SK-N-SH (cell line): ENCODE data around the gene TRPM1. TPM values are rescaled to one million over a fixed set of nuclear protein-coding genes. Genes with fewer than 3 reads are reported as not detected.

Source experiments
- CTCF ChIA-PET: fragments of 300-600, 350-600 bp; formaldehyde crosslinking; extraction: SDS; loops from one replicate; lab custom pipeline; 2021; lab: Yijun Ruan, JAX
- POLR2A ChIA-PET: fragments of 350-600 bp; sonication (Branson Sonifier 250); formaldehyde crosslinking; extraction: SDS; loops from one replicate; lab custom pipeline; 2020; ENCODE audit warnings: antibody characterized with exemption, inconsistent platforms; lab: Yijun Ruan, JAX
- DNase-seq: peaks from one replicate; pipeline ENCODE4 v3.0.0; 2012
- H2AFZ ChIP-seq: fragments of 200-600 bp; sonication (generic); 2 replicates; pipeline ENCODE4 v1.8.1; 2016; ENCODE audit warnings: antibody characterized with exemption, mild to moderate bottlenecking, low read depth
- H3F3A ChIP-seq: fragments of 200-600 bp; sonication (generic); replicated peaks from 2 replicates; pipeline ENCODE3; 2016; ENCODE audit warnings: antibody characterized with exemption, mild to moderate bottlenecking; ENCODE audit not compliant: insufficient read depth
- H3K27ac ChIP-seq, 2 experiments: fragments of 200-500 bp in 1 of 2; fragments of 200-600 bp in 1 of 2; sonication (Bioruptor generic) in 1 of 2; sonication (generic), shearing (Covaris generic) in 1 of 2; 2 replicates each; pipeline versions ENCODE4 v1.5.1 to v1.6.1; 2014 to 2016; ENCODE audit warnings: low read depth in 2 of 2, inconsistent platforms in 1 of 2, low read length in 1 of 2, mild to moderate bottlenecking in 1 of 2, mixed read lengths in 1 of 2
- H3K27me3 ChIP-seq: fragments of 200-600 bp; sonication (generic), shearing (Covaris generic); 2 replicates; pipeline ENCODE4 v1.6.1; 2016; ENCODE audit warnings: mixed run types; ENCODE audit not compliant: insufficient read depth
- H3K36me3 ChIP-seq, 2 experiments: fragments of 200-500 bp in 1 of 2; fragments of 200-600 bp in 1 of 2; sonication (Bioruptor generic) in 1 of 2; sonication (generic) in 1 of 2; replicated peaks in 1 of 2; 2 replicates each; pipeline versions ENCODE3 to v1.5.1; 2014 to 2016; ENCODE audit warnings: low read length in 1 of 2, mild to moderate bottlenecking in 1 of 2; ENCODE audit not compliant: insufficient read depth in 2 of 2, control insufficient read depth in 1 of 2
- H3K4me1 ChIP-seq, 2 experiments: fragments of 200-500 bp in 1 of 2; fragments of 200-600 bp in 1 of 2; sonication (Bioruptor generic) in 1 of 2; sonication (generic), shearing (Covaris generic) in 1 of 2; 2 replicates each; pipeline versions ENCODE4 v1.5.1 to v1.6.1; 2014 to 2016; ENCODE audit warnings: low read depth in 1 of 2, low read length in 1 of 2, mixed run types in 1 of 2; ENCODE audit not compliant: insufficient read depth in 2 of 2, control insufficient read depth in 1 of 2
- H3K4me2 ChIP-seq: fragments of 200-600 bp; sonication (generic), shearing (Covaris generic); 2 replicates; pipeline ENCODE4 v1.6.1; 2017; ENCODE audit warnings: mixed run types
- H3K4me3 ChIP-seq, 2 experiments: fragments of 200-500 bp in 1 of 2; fragments of 200-600 bp in 1 of 2; sonication (Bioruptor generic) in 1 of 2; sonication (generic), shearing (Covaris generic) in 1 of 2; 2 replicates each; pipeline versions ENCODE4 v1.5.1 to v1.8.1; 2014 to 2016; ENCODE audit warnings: low read depth in 2 of 2, inconsistent platforms in 1 of 2, low read length in 1 of 2, mild to moderate bottlenecking in 1 of 2, mixed read lengths in 1 of 2, moderate library complexity in 1 of 2
- H3K79me2 ChIP-seq: fragments of 200-600 bp; sonication (generic); 2 replicates; pipeline ENCODE4 v1.8.1; 2017; ENCODE audit warnings: mild to moderate bottlenecking; ENCODE audit not compliant: insufficient read depth
- H3K9ac ChIP-seq: fragments of 200-600 bp; sonication (generic); 2 replicates; pipeline ENCODE4 v1.6.1; 2017; ENCODE audit warnings: mixed run types
- H3K9me2 ChIP-seq: fragments of 200-600 bp; sonication (generic); 2 replicates; pipeline ENCODE4 v1.6.1; 2017; ENCODE audit warnings: mixed run types
- H3K9me3 ChIP-seq: fragments of 200-600 bp; sonication (generic); 2 replicates; pipeline ENCODE4 v1.6.1; 2017; ENCODE audit warnings: mixed run types, mild to moderate bottlenecking, moderate library complexity
- H4K20me1 ChIP-seq: fragments of 200-600 bp; sonication (generic); 2 replicates; pipeline ENCODE4 v1.6.1; 2017; ENCODE audit warnings: mild to moderate bottlenecking, mixed run types; ENCODE audit not compliant: insufficient read depth
- CHD2 ChIP-seq: fragments of 150-350 bp; IDR thresholded peaks from 2 replicates; pipeline ENCODE4 v1.6.1; 2018; ENCODE audit warnings: low read length; ENCODE audit not compliant: partially characterized antibody
- CTCF ChIP-seq: fragments of 200-600 bp; sonication (generic); IDR thresholded peaks from 2 replicates; pipeline ENCODE4 v1.6.1; 2017; ENCODE audit warnings: antibody characterized with exemption, mild to moderate bottlenecking, moderate library complexity
- ELF1 ChIP-seq: IDR thresholded peaks from 2 replicates; pipeline ENCODE4 v1.4.0; 2012
- FOXJ3 ChIP-seq: sonication (generic); formaldehyde crosslinking; IDR thresholded peaks from 2 replicates; pipeline ENCODE4 v1.5.1; 2020; ENCODE audit warnings: mild to moderate bottlenecking, missing genetic modification reagents
- GABPA ChIP-seq: IDR thresholded peaks from 2 replicates; pipeline ENCODE4 v1.4.0; 2012; ENCODE audit warnings: low read depth, mild to moderate bottlenecking
- GATA2 ChIP-seq: sonication (generic); formaldehyde crosslinking; IDR thresholded peaks from 2 replicates; pipeline ENCODE4 v1.5.0; 2020; ENCODE audit warnings: mild to moderate bottlenecking, missing genetic modification reagents
- IRF3 ChIP-seq: fragments of 150-350 bp; IDR thresholded peaks from 2 replicates; pipeline ENCODE4 v1.6.1; 2016; ENCODE audit warnings: mild to moderate bottlenecking, low read depth, low read length
- JUND ChIP-seq: IDR thresholded peaks from 2 replicates; pipeline ENCODE4 v1.4.0; 2012
- MAX ChIP-seq: IDR thresholded peaks from 2 replicates; pipeline ENCODE4 v1.4.0; 2012; ENCODE audit warnings: low read depth
- MEF2A ChIP-seq: IDR thresholded peaks from 2 replicates; pipeline ENCODE4 v1.4.0; 2012; ENCODE audit warnings: low read depth, borderline replicate concordance
- MXI1 ChIP-seq: IDR thresholded peaks from 2 replicates; pipeline ENCODE4 v1.6.1; 2012; ENCODE audit warnings: mild to moderate bottlenecking, low read depth, low read length, improper control_type of control experiment
- NRF1 ChIP-seq: IDR thresholded peaks from 2 replicates; pipeline ENCODE4 v1.6.1; 2012; ENCODE audit warnings: low read depth, mild to moderate bottlenecking, low read length
- RAD21 ChIP-seq: IDR thresholded peaks from 2 replicates; pipeline ENCODE4 v1.6.1; 2012; ENCODE audit warnings: mild to moderate bottlenecking, low read length
- RCOR1 ChIP-seq: fragments of 150-350 bp; IDR thresholded peaks from 2 replicates; pipeline ENCODE4 v1.6.1; 2017; ENCODE audit warnings: antibody characterized with exemption, low read length
- SMC3 ChIP-seq: IDR thresholded peaks from 2 replicates; pipeline ENCODE4 v1.6.1; 2012; ENCODE audit warnings: low read depth, low read length, improper control_type of control experiment
- TCF12 ChIP-seq: IDR thresholded peaks from 2 replicates; pipeline ENCODE4 v1.4.0; 2012
- TEAD4 ChIP-seq: IDR thresholded peaks from 2 replicates; pipeline ENCODE4 v1.4.0; 2012; ENCODE audit warnings: mild to moderate bottlenecking, borderline replicate concordance; ENCODE audit not compliant: insufficient read depth
- WGBS: methylation state at CpG from one replicate; pipeline ENCODE4 v1.1.6; 2017; ENCODE audit warnings: low lambda C conversion rate; 5-methylcytosine and 5-hydroxymethylcytosine counted together
- polyA plus RNA-seq, 3 experiments: library from polyadenylated mRNA; depleted of rRNA; stranded (reverse); fragments of >200 nt; gene quantifications; 2 replicates each; pipeline ENCODE4 v1.2.3, GENCODE V29; 2012

Gene TRPM1
- polyA plus RNA-seq, 1 of the 3 experiments (the other 2 are of a cell fraction) = not detected

GRCh38 chr15:31135523-31135922 is 34.0 kb upstream of the TRPM1 start:
- no peak overlapping the region for H3K4me3 ChIP-seq
- TF ChIP-seq GABPA (no peak), IRF3 (no peak), ELF1 (no peak), MAX (no peak), RAD21 (no peak)
- TF ChIP-seq, all 33 proteins: peak for 0
- Histone ChIP-seq H3K4me1 (no peaks in the 10 kb centered on the region), H3K27ac (no peak overlapping the region), H3K9ac (no peak overlapping the region), H3K9me2 (no peaks in the 10 kb centered on the region), H2AFZ (no peak overlapping the region), H4K20me1 (no peaks in the 10 kb centered on the region), H3K27me3 (no peaks in the 10 kb centered on the region; the same call in 1 of the 2 replicates), H3K79me2 (no peaks in the 10 kb centered on the region), H3K36me3 (no peaks in the 10 kb centered on the region), H3K9me3 (no peaks in the 10 kb centered on the region), H3F3A (no peaks in the 10 kb centered on the region), H3K4me2 (no peak overlapping the region)
- ChIA-PET POLR2A (no interaction called here), CTCF (no interaction called here)
- DNase-seq = no peak
- WGBS = 77% methylated on average over 6 of the region's 6 CpGs

- POLR2A ChIA-PET = no interaction called here
- no peaks in the 10 kb centered on the region for H3K36me3 ChIP-seq
- CTCF ChIA-PET = interaction anchor here (2.4 kb wide), 1 partner anchor 333 kb away, joined by 9 read pairs; no protein-coding TSS in a partner anchor
- no peak overlapping the region for H3K27ac ChIP-seq
- H3F3A ChIP-seq = no peaks in the 10 kb centered on the region
- no peak overlapping the region for H3K4me3 ChIP-seq
- DNase-seq = no peak
- H3K79me2 ChIP-seq = no peaks in the 10 kb centered on the region
- 65% methylated on average over 5 of the region's 5 CpGs for WGBS
- no peak for TF ChIP-seq JUND
- TF ChIP-seq CTCF = no peak
- TF ChIP-seq GATA2 (CRISPR knock-in tag) = no peak
- TF ChIP-seq GABPA = no peak
- no peak for TF ChIP-seq NRF1
- TF ChIP-seq MEF2A = no peak
- no peak for TF ChIP-seq FOXJ3 (CRISPR knock-in tag)
- TF ChIP-seq ELF1 = no peak
- TF ChIP-seq IRF3 = no peak
- no peak for TF ChIP-seq MXI1
- no peak for TF ChIP-seq CHD2
- TF ChIP-seq TCF12 = no peak
- TF ChIP-seq TEAD4 = no peak
- no peak for TF ChIP-seq SMC3
- no peak for TF ChIP-seq RCOR1
- TF ChIP-seq, all 33 proteins: peak for 0
- Histone ChIP-seq H3K4me1 (peaks cover 0 to 3% of the 10 kb centered on the region in 2 experiments; a peak in 1 of 4 replicates), H3K4me2 (no peak overlapping the region), H2AFZ (no peak overlapping the region), H3K27me3 (no peaks in the 10 kb centered on the region), H3K9me2 (no peaks in the 10 kb centered on the region), H3K9me3 (no peaks in the 10 kb centered on the region), H3K9ac (no peak overlapping the region), H4K20me1 (no peaks in the 10 kb centered on the region)
Observed at GRCh38 chr15:31133890-31134289, 32.4 kb upstream of the TRPM1 start.
